Measurements from ENCODE around the gene TRIM8.

GRCh38 chr10:102656026-102656425 lies 11.7 kb downstream of the TRIM8 start:
- no peak for TF ChIP-seq CTCF (IDR thresholded peaks at IDR 0.05 in 2 of 3, conservative IDR thresholded peaks at IDR 0.05 in 1 of 3; ENCODE audit: insufficient read depth in 2 of 3, low read depth in 1 of 3, low read length in 3 of 3)
- no peak for TF ChIP-seq SREBF2 (CRISPR knock-in tag; IDR thresholded peaks at IDR 0.05)
- TF ChIP-seq POLR2A (conservative IDR thresholded peaks at IDR 0.05), result no peak
